ENCODE data around the gene RYR1.
"Not testable (repeated sequence)": the region's sequence is repeated elsewhere in the genome, so short reads cannot be mapped to it uniquely, and the experiment has no call there.

Gene RYR1

GRCh38 chr19:38496116-38496515 lies 62.6 kb downstream of the RYR1 start:
- no peak for DNase-seq

GRCh38 chr19:38496603-38497487 lies 63.4 kb downstream of the RYR1 start:
- DNase-seq = no peak

GRCh38 chr19:38497907-38498306 lies 64.4 kb downstream of the RYR1 start:
- no peak for DNase-seq

GRCh38 chr19:38499532-38499931 lies 66.0 kb downstream of the RYR1 start:
- no peak for DNase-seq

- no peak for DNase-seq
Observed at GRCh38 chr19:38500450-38500849, 67.0 kb downstream of the RYR1 start.

- no peak for DNase-seq
Observed at GRCh38 chr19:38502410-38503076, 69.1 kb downstream of the RYR1 start.

- no peak for DNase-seq
Observed at GRCh38 chr19:38503077-38503410, 69.6 kb downstream of the RYR1 start.

GRCh38 chr19:38505958-38506357 lies 72.5 kb downstream of the RYR1 start:
- DNase-seq = no peak

GRCh38 chr19:38506375-38506722 lies 72.9 kb downstream of the RYR1 start:
- no peak for DNase-seq

- peak; percentile 6 for DNase-seq
Observed at GRCh38 chr19:38506723-38507550, 73.4 kb downstream of the RYR1 start.

GRCh38 chr19:38507551-38508127 lies 74.1 kb downstream of the RYR1 start:
- DNase-seq = no peak

GRCh38 chr19:38508507-38508906 lies 75.0 kb downstream of the RYR1 start:
- DNase-seq = no peak

- no peak for DNase-seq
Observed at GRCh38 chr19:38509027-38509426, 75.5 kb downstream of the RYR1 start.

GRCh38 chr19:38511074-38511708 lies 77.7 kb downstream of the RYR1 start:
- no peak for DNase-seq

GRCh38 chr19:38512277-38512676 lies 78.8 kb downstream of the RYR1 start:
- no peak for DNase-seq

GRCh38 chr19:38513156-38513555 lies 79.7 kb downstream of the RYR1 start:
- DNase-seq = not testable (repeated sequence)

GRCh38 chr19:38513762-38514167 lies 80.3 kb downstream of the RYR1 start:
- no peak for DNase-seq

GRCh38 chr19:38514812-38515633 lies 81.5 kb downstream of the RYR1 start:
- DNase-seq = peak; percentile 33 to 55

GRCh38 chr19:38515896-38516295 lies 82.4 kb downstream of the RYR1 start:
- no peak for DNase-seq

GRCh38 chr19:38516802-38517201 lies 83.3 kb downstream of the RYR1 start:
- no peak for DNase-seq

GRCh38 chr19:38517321-38517720 lies 83.8 kb downstream of the RYR1 start:
- no peak for DNase-seq

GRCh38 chr19:38517980-38518379 lies 84.5 kb downstream of the RYR1 start:
- DNase-seq = not testable (repeated sequence)

All from Kasumi-1 (cell line).